Peyer's patch (tissue), 4 donors: ENCODE measurements around the gene CCDC74B. TPM values are rescaled to one million over a fixed set of nuclear protein-coding genes. Genes with fewer than 3 reads are reported as not detected.
A peak's percentile ranks its signal among the peaks of the same experiment; 100 is the strongest.
"Not testable (repeated sequence)": the region's sequence is repeated elsewhere in the genome, so short reads cannot be mapped to it uniquely, and the experiment has no call there.

Source experiments
- DNase-seq, 3 donors: peaks; one replicate each; pipeline ENCODE4 v3.0.0-alpha.2; 2017 to 2019
- H3K27ac ChIP-seq, 4 donors: fragments of 200-600 bp; sonication (generic); one replicate each; pipeline ENCODE4 v1.5.1; 2016 to 2019
- H3K27me3 ChIP-seq, 2 donors: fragments of 200-600 bp; sonication (generic); one replicate each; pipeline ENCODE4 v1.5.1; 2019
- H3K36me3 ChIP-seq, 3 donors: fragments of 200-600 bp; sonication (generic); one replicate each; pipeline ENCODE4 v1.5.1; 2016 to 2019
- H3K4me1 ChIP-seq, 4 donors: fragments of 200-600 bp; sonication (generic); one replicate each; pipeline ENCODE4 v1.5.1; 2016 to 2019
- H3K4me3 ChIP-seq, 4 donors: fragments of 200-600 bp; sonication (generic); 1 replicate in 3 of 4; 2 replicates in 1 of 4; pipeline ENCODE4 v1.5.1; 2016 to 2019; ENCODE audit warnings: mild to moderate bottlenecking in 1 of 4
- H3K9me3 ChIP-seq, 4 donors: fragments of 200-600 bp; sonication (generic); one replicate each; pipeline ENCODE4 v1.5.1; 2016 to 2019; ENCODE audit warnings: mild to moderate bottlenecking in 1 of 4
- CTCF ChIP-seq, 6 experiments: fragments of 450-650 bp in 4 of 6; fragments of 200-600 bp in 2 of 6; sonication (generic) in 1 of 6; IDR thresholded peaks; one replicate each; pipeline ENCODE4 v1.5.1; 2017 to 2019; ENCODE audit warnings: antibody characterized with exemption in 6 of 6, mild to moderate bottlenecking in 3 of 6, moderate library complexity in 1 of 6
- POLR2A ChIP-seq, 2 donors: fragments of 450-650 bp; IDR thresholded peaks; one replicate each; pipeline ENCODE4 v1.5.1; 2017; ENCODE audit warnings: antibody characterized with exemption in 2 of 2, mild to moderate bottlenecking in 2 of 2, moderate library complexity in 2 of 2
- total RNA-seq, 4 donors: library from RNA; depleted of rRNA; stranded (reverse); fragments of >200 nt; gene quantifications; one replicate each; pipeline ENCODE4 v1.1.0, GENCODE V29; 2016

CCDC74B gene
- total RNA-seq, 4 donors from 2014 or later = 2.1 to 2.6 TPM; not detected in 2

GRCh38 chr2:130150181-130151144 is 5.6 kb upstream of the CCDC74B start:
- Histone ChIP-seq H3K36me3 (peaks cover 0 to 30% (median 0%) of the 10 kb centered on the region in 3 donors), H3K27ac (no peak overlapping the region), H3K4me1 (no peaks in the 10 kb centered on the region), H3K27me3 (no peaks in the 10 kb centered on the region), H3K9me3 (no peaks in the 10 kb centered on the region), H3K4me3 (no peak overlapping the region)
- peak in 1 of 3 donors; percentile 34 for DNase-seq
- TF ChIP-seq POLR2A (IDR thresholded peaks at IDR 0.05) = no peak
- TF ChIP-seq CTCF (IDR thresholded peaks at IDR 0.05) = no peak

DNA sequence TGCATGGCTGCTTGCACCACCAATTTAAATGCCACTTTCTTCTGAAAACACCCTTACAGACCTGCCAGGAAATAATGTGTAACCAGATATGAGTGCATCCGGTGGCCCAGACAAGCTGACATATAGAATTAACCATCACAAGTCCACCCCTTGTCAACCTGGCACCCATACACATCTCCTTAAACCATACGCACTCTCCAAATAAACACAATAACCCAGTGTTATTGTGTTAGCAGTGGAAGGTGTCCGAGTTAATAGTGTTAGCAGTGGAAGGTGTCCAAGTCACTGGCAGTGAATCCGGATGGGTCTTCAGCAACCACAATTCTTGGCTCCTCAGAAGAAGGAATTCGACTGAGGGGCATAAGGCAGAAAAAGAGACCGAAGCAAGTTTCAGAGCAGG is 3.6 kb upstream of the CCDC74B start:
- peaks cover 0 to 16% (median 0%) of the 10 kb centered on the region in 3 donors for H3K36me3 ChIP-seq
- DNase-seq, H3K27me3 ChIP-seq, H3K27ac ChIP-seq, H3K4me3 ChIP-seq, H3K4me1 ChIP-seq, H3K9me3 ChIP-seq: not testable (repeated sequence)

- H3K4me3 ChIP-seq = peak overlapping the region in 1 of 4 donors; percentile 41
- DNase-seq = peak in 1 of 3 donors; percentile 25
- not testable (repeated sequence) for H3K36me3 ChIP-seq, H3K27me3 ChIP-seq, H3K9me3 ChIP-seq, H3K4me1 ChIP-seq, H3K27ac ChIP-seq
Observed at GRCh38 chr2:130143266-130144039, 1.5 kb downstream of the CCDC74B start.

DNA sequence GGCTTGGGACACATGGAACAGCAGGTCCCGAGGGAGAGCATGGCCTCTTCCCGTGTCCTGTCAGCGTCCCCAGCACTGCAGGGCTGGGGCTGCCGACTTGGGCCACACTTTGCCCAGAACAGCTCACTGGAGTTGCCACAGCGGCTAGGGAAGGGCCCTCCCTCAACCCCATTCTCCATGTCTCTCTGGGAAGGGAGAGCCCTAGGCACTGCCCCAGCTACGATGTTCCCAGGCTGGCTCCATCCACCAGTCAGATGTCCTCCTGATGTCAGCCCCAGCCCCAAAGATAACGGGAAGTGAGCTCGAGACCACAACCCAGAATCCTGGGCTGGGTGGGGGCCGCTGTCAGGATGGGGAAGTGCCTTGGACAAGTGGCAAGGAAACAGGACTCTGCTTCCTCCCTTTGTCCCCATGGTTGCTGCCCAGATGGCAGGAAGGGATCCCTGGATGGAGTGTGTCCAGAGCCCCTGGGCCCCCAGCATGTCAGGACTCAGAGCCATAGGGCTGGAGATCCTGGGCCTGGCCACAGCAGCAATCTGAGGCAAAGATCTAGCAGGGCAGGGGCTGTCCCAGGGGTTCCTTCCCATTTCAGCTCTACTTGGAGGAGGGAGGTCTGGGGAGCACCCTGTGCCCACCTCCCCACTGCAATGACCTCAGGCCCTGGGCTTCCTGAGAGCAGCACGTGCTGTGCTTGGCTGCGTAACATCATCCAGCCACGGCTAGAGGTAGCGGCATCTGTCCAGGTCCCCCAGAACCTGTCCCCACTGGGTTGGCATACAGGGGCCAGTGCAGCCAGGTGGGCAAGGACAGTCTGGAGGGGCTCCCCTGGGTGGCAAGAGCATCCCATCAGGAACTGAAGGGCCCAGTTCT is 2.3 kb downstream of the CCDC74B start:
- H3K27ac ChIP-seq, H3K9me3 ChIP-seq, H3K27me3 ChIP-seq, H3K4me1 ChIP-seq, H3K4me3 ChIP-seq, H3K36me3 ChIP-seq: not testable (repeated sequence)
- DNase-seq = peak in 1 of 3 donors; percentile 20

- H3K27me3 ChIP-seq, H3K36me3 ChIP-seq, H3K9me3 ChIP-seq, H3K27ac ChIP-seq, H3K4me3 ChIP-seq, H3K4me1 ChIP-seq: not testable (repeated sequence)
- peak in 1 of 3 donors; percentile 28 for DNase-seq
Observed at GRCh38 chr2:130141645-130142370, 3.1 kb downstream of the CCDC74B start.

DNA sequence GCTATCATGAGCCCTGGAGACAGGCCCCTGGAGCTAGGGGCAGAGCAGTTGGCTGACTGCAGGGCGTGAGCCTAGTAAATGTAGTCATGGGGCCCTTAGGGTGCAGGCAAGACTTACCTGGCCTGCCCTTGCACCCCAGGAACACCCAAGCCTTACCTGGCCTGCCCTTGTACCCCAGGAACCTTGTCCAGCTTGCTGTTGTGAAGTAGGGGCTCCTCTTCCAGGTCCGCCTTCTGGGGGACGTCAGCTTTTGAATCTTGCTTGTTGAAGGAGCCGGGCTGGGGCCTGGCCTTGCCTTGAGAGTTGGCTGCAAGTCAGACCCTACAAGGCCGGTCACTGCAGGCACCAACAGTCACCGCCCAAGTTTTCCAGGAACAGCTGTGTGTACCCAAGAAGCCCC is 3.9 kb downstream of the CCDC74B start:
- not testable (repeated sequence) for H3K36me3 ChIP-seq, H3K4me3 ChIP-seq, H3K27ac ChIP-seq, H3K4me1 ChIP-seq, H3K9me3 ChIP-seq, H3K27me3 ChIP-seq
- DNase-seq = peak in 1 of 3 donors; percentile 3

- not testable (repeated sequence) for H3K4me1 ChIP-seq
- peak in 1 of 3 donors; percentile 16 for DNase-seq
Observed at GRCh38 chr2:130140516-130140915, 4.4 kb downstream of the CCDC74B start.

GRCh38 chr2:130139331-130140280 is 5.3 kb downstream of the CCDC74B start:
- not testable (repeated sequence) for H3K9me3 ChIP-seq, H3K4me3 ChIP-seq, H3K27me3 ChIP-seq, H3K27ac ChIP-seq, H3K4me1 ChIP-seq, H3K36me3 ChIP-seq
- DNase-seq = peak in 1 of 3 donors; percentile 37

More at GRCh38 chr2:130140516-130140915, 4.4 kb downstream of the CCDC74B start:
- not testable (repeated sequence) for H3K27ac ChIP-seq, H3K9me3 ChIP-seq, H3K27me3 ChIP-seq, H3K36me3 ChIP-seq, H3K4me3 ChIP-seq

GRCh38 chr2:130138841-130139251 is 6.1 kb downstream of the CCDC74B start:
- not testable (repeated sequence) for H3K4me3 ChIP-seq, H3K9me3 ChIP-seq, H3K36me3 ChIP-seq, H3K27me3 ChIP-seq, H3K4me1 ChIP-seq, H3K27ac ChIP-seq
- peak in 1 of 3 donors; percentile 5 for DNase-seq

DNA sequence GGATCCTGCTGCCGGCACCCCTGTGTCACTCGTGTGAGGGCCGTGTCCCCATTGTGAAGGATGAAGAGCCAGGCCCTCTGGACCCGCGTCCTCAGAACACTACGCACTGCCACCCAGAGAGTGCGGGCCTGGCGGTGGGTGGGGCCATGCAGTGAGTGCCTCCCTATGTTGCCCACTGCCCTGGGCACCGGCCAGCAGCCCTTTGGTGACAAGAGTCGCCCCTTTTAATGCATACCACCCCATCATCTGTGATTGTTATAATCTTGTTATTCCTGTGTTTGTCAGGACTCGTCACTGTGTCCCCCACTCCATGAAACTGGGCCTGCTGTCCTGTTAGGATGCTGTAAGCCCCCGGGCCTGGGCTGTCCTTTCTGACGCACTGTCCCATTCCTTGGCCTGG is 6.6 kb downstream of the CCDC74B start:
- DNase-seq = peak in 1 of 3 donors; percentile 5
- not testable (repeated sequence) for H3K4me1 ChIP-seq, H3K36me3 ChIP-seq, H3K9me3 ChIP-seq, H3K27ac ChIP-seq, H3K27me3 ChIP-seq, H3K4me3 ChIP-seq

DNA sequence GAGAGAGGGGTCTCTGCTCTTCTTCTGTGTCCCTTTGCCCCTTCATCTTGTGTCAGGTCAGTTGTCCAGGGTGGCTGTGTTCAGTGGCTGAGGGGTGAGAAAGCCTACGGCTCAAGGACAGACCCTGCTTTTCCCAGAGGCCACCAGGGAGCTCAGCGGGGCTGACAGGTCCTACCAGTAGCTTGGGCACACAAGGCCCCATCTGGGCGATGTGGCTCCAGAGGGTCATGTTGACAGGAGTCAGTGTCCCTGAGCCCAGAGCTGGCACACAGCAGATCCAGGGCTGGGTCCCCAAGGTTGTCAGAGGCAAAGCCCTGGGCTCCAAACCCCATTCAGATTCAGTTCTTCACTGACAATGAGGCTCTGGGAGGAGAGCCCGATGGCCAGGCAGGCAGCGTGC is 7.8 kb downstream of the CCDC74B start:
- DNase-seq = peak in 1 of 3 donors; percentile 7
- not testable (repeated sequence) for H3K27ac ChIP-seq, H3K4me3 ChIP-seq, H3K4me1 ChIP-seq, H3K27me3 ChIP-seq, H3K36me3 ChIP-seq, H3K9me3 ChIP-seq

GRCh38 chr2:130136546-130136945 is 8.4 kb downstream of the CCDC74B start:
- DNase-seq = peak in 1 of 3 donors; percentile 3
- not testable (repeated sequence) for H3K9me3 ChIP-seq, H3K4me3 ChIP-seq, H3K36me3 ChIP-seq, H3K27ac ChIP-seq, H3K27me3 ChIP-seq, H3K4me1 ChIP-seq
